HEK293 (cell line): ENCODE results near the gene ZFHX2.
A peak's percentile ranks its signal among the peaks of the same experiment; 100 is the strongest.

Source experiments
- CTCF ChIA-PET: fragments of 350-600 bp; formaldehyde crosslinking; extraction: SDS; loops from one replicate; lab custom pipeline; 2021; ENCODE audit warnings: antibody characterized with exemption; lab: Yijun Ruan, JAX
- POLR2A ChIA-PET: fragments of 300-600 bp; formaldehyde crosslinking; extraction: SDS; loops from one replicate; lab custom pipeline; 2020; ENCODE audit warnings: antibody characterized with exemption, inconsistent platforms; lab: Yijun Ruan, JAX
- H3K27ac ChIP-seq: fragments of 200-500 bp; sonication (Bioruptor generic); 2 replicates; pipeline ENCODE4 v1.5.1; 2014; ENCODE audit warnings: low read depth, low read length, control low read depth, inconsistent platforms; ENCODE audit errors: extremely low read depth
- H3K36me3 ChIP-seq, 2 experiments: fragments of 200-500 bp in 1 of 2; sonication (Bioruptor generic) in 1 of 2; 1 replicate in 1 of 2; 2 replicates in 1 of 2; pipeline ENCODE4 v1.5.1; 2014 to 2017; ENCODE audit warnings: inconsistent platforms in 2 of 2, low read length in 2 of 2; ENCODE audit not compliant: control insufficient read depth in 2 of 2, insufficient read depth in 1 of 2
- H3K4me1 ChIP-seq: fragments of 200-500 bp; sonication (Bioruptor generic); 2 replicates; pipeline ENCODE4 v1.5.1; 2014; ENCODE audit warnings: mild to moderate bottlenecking, low read length, inconsistent platforms; ENCODE audit not compliant: control insufficient read depth, insufficient read depth
- H3K4me3 ChIP-seq: 2 replicates; pipeline ENCODE4 v1.5.1; 2011; ENCODE audit warnings: low read depth, mild to moderate bottlenecking, control low read depth, low read length, moderate library complexity
- H3K9me3 ChIP-seq: fragments of 200-500 bp; sonication (Bioruptor generic); 2 replicates; pipeline ENCODE4 v1.5.1; 2014; ENCODE audit warnings: low read depth, low read length, inconsistent platforms; ENCODE audit not compliant: control insufficient read depth, insufficient read depth
- GLI2 ChIP-seq: fragments of 450-650 bp; formaldehyde crosslinking; IDR thresholded peaks from 2 replicates; pipeline ENCODE4; 2017; ENCODE audit warnings: missing biosample characterization, missing genetic modification characterization, low read depth, borderline replicate concordance
- RBAK ChIP-seq: fragments of 450-650 bp; formaldehyde crosslinking; IDR thresholded peaks from 2 replicates; pipeline ENCODE4 v1.5.1; 2016; ENCODE audit warnings: missing biosample characterization, missing genetic modification characterization
- ZFP69B ChIP-seq: fragments of 450-650 bp; formaldehyde crosslinking; IDR thresholded peaks from 2 replicates; pipeline ENCODE4 v1.5.1; 2016; ENCODE audit warnings: missing biosample characterization, missing genetic modification characterization
- ZNF404 ChIP-seq: fragments of 450-650 bp; formaldehyde crosslinking; IDR thresholded peaks from 2 replicates; pipeline ENCODE4 v1.5.1; 2017; ENCODE audit warnings: missing biosample characterization, missing genetic modification characterization
- ZNF510 ChIP-seq: fragments of 450-650 bp; formaldehyde crosslinking; IDR thresholded peaks from 2 replicates; pipeline ENCODE4 v1.5.1; 2018; ENCODE audit warnings: mild to moderate bottlenecking, missing genetic modification characterization, missing biosample characterization; ENCODE audit not compliant: insufficient replicate concordance
- ZNF521 ChIP-seq: fragments of 450-650 bp; formaldehyde crosslinking; IDR thresholded peaks from 2 replicates; pipeline ENCODE4 v1.5.1; 2017; ENCODE audit warnings: missing biosample characterization, mild to moderate bottlenecking, missing genetic modification characterization
- ZNF549 ChIP-seq: fragments of 450-650 bp; IDR thresholded peaks from 2 replicates; pipeline ENCODE4 v1.5.1; 2018; ENCODE audit warnings: missing biosample characterization, missing genetic modification characterization, mild to moderate bottlenecking, inconsistent platforms, moderate library complexity
- ZNF596 ChIP-seq: fragments of 450-650 bp; IDR thresholded peaks from 2 replicates; pipeline ENCODE4 v1.5.0; 2018; ENCODE audit warnings: missing biosample characterization, mild to moderate bottlenecking, missing genetic modification characterization, moderate library complexity
- TF ChIP-seq, protein P1 (sequence below): fragments of 450-650 bp; formaldehyde crosslinking; IDR thresholded peaks from 2 replicates; pipeline ENCODE4 v1.5.1; 2016; ENCODE audit warnings: missing biosample characterization, missing genetic modification characterization
- TF ChIP-seq, protein P2 (sequence below): fragments of 450-650 bp; formaldehyde crosslinking; IDR thresholded peaks from 2 replicates; pipeline ENCODE4 v1.5.1; 2016; ENCODE audit warnings: missing biosample characterization, missing genetic modification characterization
- TF ChIP-seq, protein P3 (sequence below): fragments of 450-650 bp; formaldehyde crosslinking; IDR thresholded peaks from 2 replicates; pipeline ENCODE4 v1.5.1; 2016; ENCODE audit warnings: missing biosample characterization, missing genetic modification characterization
- TF ChIP-seq, protein P4 (sequence below): fragments of 450-650 bp; formaldehyde crosslinking; IDR thresholded peaks from 2 replicates; pipeline ENCODE4 v1.5.1; 2016; ENCODE audit warnings: missing biosample characterization, missing genetic modification characterization, low read depth
- TF ChIP-seq, protein P5 (sequence below): fragments of 450-650 bp; formaldehyde crosslinking; IDR thresholded peaks from 2 replicates; pipeline ENCODE4 v1.5.1; 2016; ENCODE audit warnings: missing biosample characterization, missing genetic modification characterization

The ZFHX2 gene

DNA sequence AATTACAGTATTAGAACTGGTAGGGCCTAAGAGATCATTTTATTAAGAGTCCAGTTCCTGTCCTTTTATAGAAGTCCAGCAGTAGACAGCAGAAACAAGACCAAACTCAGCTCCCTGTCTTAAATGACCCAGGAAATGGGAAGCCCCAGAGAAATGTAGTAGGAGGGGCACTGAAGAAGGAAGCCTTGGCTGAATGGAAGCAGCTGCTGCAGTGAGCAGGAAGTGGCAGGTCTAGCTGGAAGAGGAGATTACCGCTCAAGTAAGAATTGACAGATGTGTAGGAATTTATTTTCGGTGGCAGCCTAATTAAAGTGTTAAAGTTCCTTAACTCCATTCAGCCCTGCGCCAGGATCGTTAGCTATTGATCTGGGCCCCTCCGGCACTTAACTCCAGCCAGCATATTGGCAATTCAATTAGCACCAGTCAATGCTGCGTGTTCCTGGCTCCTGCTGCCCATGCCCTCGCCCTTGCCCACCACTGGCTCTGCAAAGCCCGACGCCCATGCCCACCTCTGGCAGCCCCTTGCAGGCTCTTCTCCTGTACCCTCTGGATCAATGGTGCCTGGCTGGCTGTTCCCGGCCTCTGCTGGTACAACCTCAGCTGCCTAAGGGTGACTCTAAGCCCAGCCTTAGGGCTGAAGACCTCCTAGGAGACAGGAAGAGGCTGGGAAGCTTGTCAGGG is 21.1 kb downstream of the ZFHX2 start (continued):
- TF ChIP-seq, protein P1, sequence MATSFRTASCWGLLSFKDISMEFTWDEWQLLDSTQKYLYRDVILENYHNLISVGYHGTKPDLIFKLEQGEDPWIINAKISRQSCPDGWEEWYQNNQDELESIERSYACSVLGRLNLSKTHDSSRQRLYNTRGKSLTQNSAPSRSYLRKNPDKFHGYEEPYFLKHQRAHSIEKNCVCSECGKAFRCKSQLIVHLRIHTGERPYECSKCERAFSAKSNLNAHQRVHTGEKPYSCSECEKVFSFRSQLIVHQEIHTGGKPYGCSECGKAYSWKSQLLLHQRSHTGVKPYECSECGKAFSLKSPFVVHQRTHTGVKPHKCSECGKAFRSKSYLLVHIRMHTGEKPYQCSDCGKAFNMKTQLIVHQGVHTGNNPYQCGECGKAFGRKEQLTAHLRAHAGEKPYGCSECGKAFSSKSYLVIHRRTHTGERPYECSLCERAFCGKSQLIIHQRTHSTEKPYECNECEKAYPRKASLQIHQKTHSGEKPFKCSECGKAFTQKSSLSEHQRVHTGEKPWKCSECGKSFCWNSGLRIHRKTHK (tag by site-specific recombination) = no peak
- TF ChIP-seq ZNF596 (tag by site-specific recombination) (no peak), ZNF510 (tag by site-specific recombination) (no peak), RBAK (tag by site-specific recombination) (no peak)
- TF ChIP-seq, protein P2, sequence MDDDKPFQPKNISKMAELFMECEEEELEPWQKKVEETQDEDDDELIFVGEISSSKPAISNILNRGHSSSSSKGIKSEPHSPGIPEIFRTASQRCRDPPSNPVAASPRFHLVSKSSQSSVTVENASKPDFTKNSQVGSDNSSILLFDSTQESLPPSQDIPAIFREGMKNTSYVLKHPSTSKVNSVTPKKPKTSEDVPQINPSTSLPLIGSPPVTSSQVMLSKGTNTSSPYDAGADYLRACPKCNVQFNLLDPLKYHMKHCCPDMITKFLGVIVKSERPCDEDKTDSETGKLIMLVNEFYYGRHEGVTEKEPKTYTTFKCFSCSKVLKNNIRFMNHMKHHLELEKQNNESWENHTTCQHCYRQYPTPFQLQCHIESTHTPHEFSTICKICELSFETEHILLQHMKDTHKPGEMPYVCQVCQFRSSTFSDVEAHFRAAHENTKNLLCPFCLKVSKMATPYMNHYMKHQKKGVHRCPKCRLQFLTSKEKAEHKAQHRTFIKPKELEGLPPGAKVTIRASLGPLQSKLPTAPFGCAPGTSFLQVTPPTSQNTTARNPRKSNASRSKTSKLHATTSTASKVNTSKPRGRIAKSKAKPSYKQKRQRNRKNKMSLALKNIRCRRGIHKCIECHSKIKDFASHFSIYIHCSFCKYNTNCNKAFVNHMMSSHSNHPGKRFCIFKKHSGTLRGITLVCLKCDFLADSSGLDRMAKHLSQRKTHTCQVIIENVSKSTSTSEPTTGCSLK (tag by site-specific recombination) = no peak

DNA sequence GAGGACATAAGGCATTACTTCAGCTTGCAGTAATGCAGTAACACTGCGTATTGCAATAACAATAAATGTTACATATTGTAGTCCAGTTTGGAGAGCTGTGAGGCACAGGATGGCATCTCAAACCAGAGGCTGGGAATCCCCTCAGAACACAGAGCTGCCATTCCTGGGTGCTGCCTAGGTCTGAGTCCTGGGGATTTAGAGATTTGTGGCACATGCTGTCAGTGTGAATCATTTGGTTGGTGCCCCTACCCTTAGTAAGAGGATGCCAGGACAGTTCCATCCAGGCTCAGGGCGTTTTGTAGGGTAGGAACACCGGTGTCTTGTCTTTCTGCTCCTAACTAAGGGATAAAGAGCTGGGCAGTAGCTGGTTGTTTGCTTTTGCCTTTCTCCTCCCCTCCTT is 22.5 kb downstream of the ZFHX2 start:
- Histone ChIP-seq H3K27ac (no peak overlapping the region), H3K9me3 (no peaks in the 10 kb centered on the region), H3K36me3 (peaks cover 0 to 38% of the 10 kb centered on the region in 2 experiments; a peak in 2 of 3 replicates), H3K4me3 (no peak overlapping the region), H3K4me1 (no peaks in the 10 kb centered on the region)
- POLR2A ChIA-PET = interaction anchor here (0.5 kb wide), 1 partner anchor 59 kb away, joined by 3 read pairs; no protein-coding TSS in a partner anchor
- no peak for TF ChIP-seq ZNF549 (tag by site-specific recombination)
- TF ChIP-seq ZNF404 (tag by site-specific recombination) = no peak
- TF ChIP-seq, protein P3, sequence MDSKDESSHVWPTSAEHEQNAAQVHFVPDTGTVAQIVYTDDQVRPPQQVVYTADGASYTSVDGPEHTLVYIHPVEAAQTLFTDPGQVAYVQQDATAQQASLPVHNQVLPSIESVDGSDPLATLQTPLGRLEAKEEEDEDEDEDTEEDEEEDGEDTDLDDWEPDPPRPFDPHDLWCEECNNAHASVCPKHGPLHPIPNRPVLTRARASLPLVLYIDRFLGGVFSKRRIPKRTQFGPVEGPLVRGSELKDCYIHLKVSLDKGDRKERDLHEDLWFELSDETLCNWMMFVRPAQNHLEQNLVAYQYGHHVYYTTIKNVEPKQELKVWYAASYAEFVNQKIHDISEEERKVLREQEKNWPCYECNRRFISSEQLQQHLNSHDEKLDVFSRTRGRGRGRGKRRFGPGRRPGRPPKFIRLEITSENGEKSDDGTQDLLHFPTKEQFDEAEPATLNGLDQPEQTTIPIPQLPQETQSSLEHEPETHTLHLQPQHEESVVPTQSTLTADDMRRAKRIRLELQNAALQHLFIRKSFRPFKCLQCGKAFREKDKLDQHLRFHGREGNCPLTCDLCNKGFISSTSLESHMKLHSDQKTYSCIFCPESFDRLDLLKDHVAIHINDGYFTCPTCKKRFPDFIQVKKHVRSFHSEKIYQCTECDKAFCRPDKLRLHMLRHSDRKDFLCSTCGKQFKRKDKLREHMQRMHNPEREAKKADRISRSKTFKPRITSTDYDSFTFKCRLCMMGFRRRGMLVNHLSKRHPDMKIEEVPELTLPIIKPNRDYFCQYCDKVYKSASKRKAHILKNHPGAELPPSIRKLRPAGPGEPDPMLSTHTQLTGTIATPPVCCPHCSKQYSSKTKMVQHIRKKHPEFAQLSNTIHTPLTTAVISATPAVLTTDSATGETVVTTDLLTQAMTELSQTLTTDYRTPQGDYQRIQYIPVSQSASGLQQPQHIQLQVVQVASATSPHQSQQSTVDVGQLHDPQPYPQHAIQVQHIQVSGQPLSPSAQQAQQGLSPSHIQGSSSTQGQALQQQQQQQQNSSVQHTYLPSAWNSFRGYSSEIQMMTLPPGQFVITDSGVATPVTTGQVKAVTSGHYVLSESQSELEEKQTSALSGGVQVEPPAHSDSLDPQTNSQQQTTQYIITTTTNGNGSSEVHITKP (tag by site-specific recombination) = peak; percentile 66
- TF ChIP-seq, protein P4, sequence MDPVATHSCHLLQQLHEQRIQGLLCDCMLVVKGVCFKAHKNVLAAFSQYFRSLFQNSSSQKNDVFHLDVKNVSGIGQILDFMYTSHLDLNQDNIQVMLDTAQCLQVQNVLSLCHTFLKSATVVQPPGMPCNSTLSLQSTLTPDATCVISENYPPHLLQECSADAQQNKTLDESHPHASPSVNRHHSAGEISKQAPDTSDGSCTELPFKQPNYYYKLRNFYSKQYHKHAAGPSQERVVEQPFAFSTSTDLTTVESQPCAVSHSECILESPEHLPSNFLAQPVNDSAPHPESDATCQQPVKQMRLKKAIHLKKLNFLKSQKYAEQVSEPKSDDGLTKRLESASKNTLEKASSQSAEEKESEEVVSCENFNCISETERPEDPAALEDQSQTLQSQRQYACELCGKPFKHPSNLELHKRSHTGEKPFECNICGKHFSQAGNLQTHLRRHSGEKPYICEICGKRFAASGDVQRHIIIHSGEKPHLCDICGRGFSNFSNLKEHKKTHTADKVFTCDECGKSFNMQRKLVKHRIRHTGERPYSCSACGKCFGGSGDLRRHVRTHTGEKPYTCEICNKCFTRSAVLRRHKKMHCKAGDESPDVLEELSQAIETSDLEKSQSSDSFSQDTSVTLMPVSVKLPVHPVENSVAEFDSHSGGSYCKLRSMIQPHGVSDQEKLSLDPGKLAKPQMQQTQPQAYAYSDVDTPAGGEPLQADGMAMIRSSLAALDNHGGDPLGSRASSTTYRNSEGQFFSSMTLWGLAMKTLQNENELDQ = no peak
- no peak for TF ChIP-seq GLI2 (tag by site-specific recombination)
- CTCF ChIA-PET = interaction anchor here (0.5 to 4.2 kb wide), 3 partner anchors 10 to 201 kb away, joined by 3 to 21 read pairs (median 7); no protein-coding TSS in a partner anchor

DNA sequence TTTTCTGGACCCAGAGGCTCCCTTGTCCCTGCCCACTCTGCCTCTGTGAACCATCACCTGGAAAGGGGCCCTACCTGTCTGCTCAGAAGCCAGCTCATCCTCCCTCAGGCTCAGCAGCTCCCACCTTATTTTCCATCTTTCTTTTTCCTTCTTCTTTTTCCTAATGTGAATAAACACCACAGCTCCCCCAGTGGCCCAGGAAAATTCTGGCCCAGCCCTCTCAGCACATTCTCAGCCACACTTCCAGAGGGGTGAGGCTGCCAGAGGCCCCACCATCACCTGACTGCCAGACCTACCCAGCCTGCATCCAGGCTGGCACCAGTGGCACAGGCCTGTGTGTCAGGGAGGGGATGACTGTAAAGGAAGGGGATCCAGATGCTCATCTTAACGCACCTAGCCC is 23.0 kb downstream of the ZFHX2 start:
- H3K4me1 ChIP-seq = no peaks in the 10 kb centered on the region
- H3K9me3 ChIP-seq = no peaks in the 10 kb centered on the region
- peaks cover 0 to 35% of the 10 kb centered on the region in 2 experiments; a peak in 2 of 3 replicates for H3K36me3 ChIP-seq
- no peak overlapping the region for H3K27ac ChIP-seq
- ChIA-PET POLR2A (interaction anchor here (0.5 kb wide), 1 partner anchor 59 kb away, joined by 3 read pairs; no protein-coding TSS in a partner anchor), CTCF (interaction anchor here (0.6 to 4.2 kb wide), 3 partner anchors 11 to 388 kb away, joined by 3 to 21 read pairs (median 4); no protein-coding TSS in a partner anchor)
- no peak overlapping the region for H3K4me3 ChIP-seq
- TF ChIP-seq ZNF521 (tag by site-specific recombination) (no peak), ZFP69B (tag by site-specific recombination) (no peak)
- TF ChIP-seq, protein P5, sequence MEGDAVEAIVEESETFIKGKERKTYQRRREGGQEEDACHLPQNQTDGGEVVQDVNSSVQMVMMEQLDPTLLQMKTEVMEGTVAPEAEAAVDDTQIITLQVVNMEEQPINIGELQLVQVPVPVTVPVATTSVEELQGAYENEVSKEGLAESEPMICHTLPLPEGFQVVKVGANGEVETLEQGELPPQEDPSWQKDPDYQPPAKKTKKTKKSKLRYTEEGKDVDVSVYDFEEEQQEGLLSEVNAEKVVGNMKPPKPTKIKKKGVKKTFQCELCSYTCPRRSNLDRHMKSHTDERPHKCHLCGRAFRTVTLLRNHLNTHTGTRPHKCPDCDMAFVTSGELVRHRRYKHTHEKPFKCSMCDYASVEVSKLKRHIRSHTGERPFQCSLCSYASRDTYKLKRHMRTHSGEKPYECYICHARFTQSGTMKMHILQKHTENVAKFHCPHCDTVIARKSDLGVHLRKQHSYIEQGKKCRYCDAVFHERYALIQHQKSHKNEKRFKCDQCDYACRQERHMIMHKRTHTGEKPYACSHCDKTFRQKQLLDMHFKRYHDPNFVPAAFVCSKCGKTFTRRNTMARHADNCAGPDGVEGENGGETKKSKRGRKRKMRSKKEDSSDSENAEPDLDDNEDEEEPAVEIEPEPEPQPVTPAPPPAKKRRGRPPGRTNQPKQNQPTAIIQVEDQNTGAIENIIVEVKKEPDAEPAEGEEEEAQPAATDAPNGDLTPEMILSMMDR (tag by site-specific recombination) = 0 out of 2 replicates have a peak, but pooled peaks have one; percentile 33
